SK-N-MC (cell line): ENCODE data around the gene PTPRQ.

Source experiments
- DNase-seq: peaks from one replicate; pipeline ENCODE4 v3.0.0-alpha.2; 2011; ENCODE audit warnings: low read depth, low spot score
- H3K27ac ChIP-seq: fragments of 200-600 bp; sonication (generic); 2 replicates; pipeline ENCODE4 v1.5.1; 2016; ENCODE audit warnings: mixed run types
- H3K36me3 ChIP-seq: fragments of 200-600 bp; sonication (generic); 2 replicates; pipeline ENCODE4 v1.6.1; 2017; ENCODE audit warnings: antibody characterized with exemption, low read length, mixed read lengths; ENCODE audit not compliant: insufficient read depth
- H3K4me3 ChIP-seq: fragments of 200-600 bp; sonication (generic); 2 replicates; pipeline ENCODE4 v1.5.1; 2016
- H3K9ac ChIP-seq: fragments of 200-600 bp; sonication (generic); 2 replicates; pipeline ENCODE4 v1.8.0; 2017; ENCODE audit warnings: mixed run types, mixed read lengths; ENCODE audit not compliant: insufficient read length
- H3K9me3 ChIP-seq: fragments of 200-600 bp; sonication (generic); 2 replicates; pipeline ENCODE4 v1.6.1; 2017; ENCODE audit warnings: low read depth, mild to moderate bottlenecking, antibody characterized with exemption, low read length, moderate library complexity, mixed read lengths
- EZH2 ChIP-seq: fragments of 200-600 bp; sonication (generic); IDR thresholded peaks from one replicate; pipeline ENCODE4 v1.6.1; 2017; ENCODE audit warnings: antibody characterized with exemption
- FOXP2 ChIP-seq: optimal IDR thresholded peaks from 2 replicates; pipeline ENCODE3; 2011; ENCODE audit warnings: mild to moderate bottlenecking, moderate library complexity; ENCODE audit not compliant: insufficient read depth; ENCODE audit errors: extremely low read length, control extremely low read depth
- POLR2AphosphoS5 ChIP-seq: IDR thresholded peaks from 2 replicates; pipeline ENCODE4 v1.6.1; 2012; ENCODE audit warnings: mild to moderate bottlenecking, low read depth, low read length, borderline replicate concordance

PTPRQ gene

GRCh38 chr12:80443974-80444666 lies at the start of gene PTPRQ:
TSS of gene PTPRQ (plus strand) at chr12:80444235. CDS start at chr12:80444346, 111 bp downstream.
- H3K27ac ChIP-seq: peak within 1 kb of the TSS; percentile 55
- no peak for DNase-seq
- no peaks in the 10 kb centered on the region for H3K36me3 ChIP-seq
- TF ChIP-seq POLR2AphosphoS5 (no peak), EZH2 (no peak), FOXP2 (no peak)
- H3K4me3 ChIP-seq: no peak within 1 kb of the TSS
- H3K9me3 ChIP-seq: no peaks in the 10 kb centered on the region
- H3K9ac ChIP-seq: no peak within 1 kb of the TSS

- Histone ChIP-seq H3K36me3 (no peaks in the 10 kb centered on the region), H3K4me3 (no peak overlapping the region), H3K9ac (no peak overlapping the region), H3K9me3 (no peaks in the 10 kb centered on the region), H3K27ac (no peak overlapping the region)
- no peak for TF ChIP-seq POLR2AphosphoS5
- TF ChIP-seq FOXP2: no peak
- TF ChIP-seq EZH2: no peak
- DNase-seq: no peak
Observed at GRCh38 chr12:80400571-80400991, 43.5 kb upstream of the PTPRQ start.

- H3K4me3 ChIP-seq: no peak overlapping the region
- no peak overlapping the region for H3K27ac ChIP-seq
- no peak for TF ChIP-seq FOXP2
- no peak for TF ChIP-seq POLR2AphosphoS5
- no peak for TF ChIP-seq EZH2
- no peak for DNase-seq
- no peaks in the 10 kb centered on the region for H3K36me3 ChIP-seq
- H3K9me3 ChIP-seq: no peaks in the 10 kb centered on the region
- H3K9ac ChIP-seq: no peak overlapping the region
Observed at GRCh38 chr12:80401191-80401590, 42.8 kb upstream of the PTPRQ start.

- no peak for DNase-seq
- TF ChIP-seq FOXP2: no peak
- TF ChIP-seq EZH2: no peak
- Histone ChIP-seq H3K4me3 (no peak overlapping the region), H3K9me3 (no peaks in the 10 kb centered on the region), H3K27ac (no peak overlapping the region), H3K36me3 (no peaks in the 10 kb centered on the region), H3K9ac (no peak overlapping the region)
Observed at GRCh38 chr12:80404629-80405028, 39.4 kb upstream of the PTPRQ start.

GRCh38 chr12:80406253-80406652 lies 37.8 kb upstream of the PTPRQ start:
- H3K9me3 ChIP-seq: no peaks in the 10 kb centered on the region
- H3K27ac ChIP-seq: no peak overlapping the region
- TF ChIP-seq POLR2AphosphoS5 (no peak), FOXP2 (no peak), EZH2 (no peak)
- no peak overlapping the region for H3K9ac ChIP-seq
- DNase-seq: no peak
- H3K36me3 ChIP-seq: no peaks in the 10 kb centered on the region
- no peak overlapping the region for H3K4me3 ChIP-seq

GRCh38 chr12:80411787-80412186 lies 32.2 kb upstream of the PTPRQ start:
- TF ChIP-seq FOXP2: no peak
- no peak for TF ChIP-seq POLR2AphosphoS5
- TF ChIP-seq EZH2: no peak
- H3K36me3 ChIP-seq: no peaks in the 10 kb centered on the region
- H3K4me3 ChIP-seq: no peak overlapping the region
- H3K27ac ChIP-seq: no peak overlapping the region
- H3K9ac ChIP-seq: no peak overlapping the region
- no peak for DNase-seq
- no peaks in the 10 kb centered on the region for H3K9me3 ChIP-seq

GRCh38 chr12:80412343-80412953 lies 31.6 kb upstream of the PTPRQ start:
- no peak overlapping the region for H3K27ac ChIP-seq
- H3K4me3 ChIP-seq: no peak overlapping the region
- TF ChIP-seq POLR2AphosphoS5 (no peak), FOXP2 (no peak), EZH2 (no peak)
- no peaks in the 10 kb centered on the region for H3K36me3 ChIP-seq
- DNase-seq: peak; percentile 71
- H3K9me3 ChIP-seq: no peaks in the 10 kb centered on the region
- no peak overlapping the region for H3K9ac ChIP-seq

DNA sequence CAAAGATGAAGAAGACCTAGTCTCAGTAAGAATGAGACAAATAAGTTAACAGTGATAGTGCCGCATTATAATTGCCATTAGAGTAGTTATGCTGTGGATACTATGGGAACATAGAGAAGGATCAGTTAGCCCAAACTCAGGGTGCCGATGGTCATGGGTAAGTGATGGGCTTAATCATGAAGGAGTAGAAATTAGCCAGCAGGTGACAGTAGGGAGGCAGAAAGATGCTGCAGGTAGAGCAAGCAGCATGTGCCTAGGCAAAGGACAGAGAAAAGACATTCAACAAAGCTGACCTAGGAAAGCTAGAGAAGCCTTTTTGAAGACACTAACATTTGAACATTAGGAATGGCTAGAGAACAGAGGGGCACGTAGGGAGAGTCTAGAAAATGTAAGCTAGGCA lies 30.6 kb upstream of the PTPRQ start:
- H3K9ac ChIP-seq: no peak overlapping the region
- no peak for DNase-seq

GRCh38 chr12:80415466-80415865 lies 28.6 kb upstream of the PTPRQ start:
- no peak overlapping the region for H3K27ac ChIP-seq
- H3K36me3 ChIP-seq: no peaks in the 10 kb centered on the region
- no peak overlapping the region for H3K9ac ChIP-seq

More for the DNA sequence above, 30.6 kb upstream of the PTPRQ start:
- TF ChIP-seq EZH2 (no peak), POLR2AphosphoS5 (no peak), FOXP2 (no peak)
- Histone ChIP-seq H3K4me3 (no peak overlapping the region), H3K9me3 (no peaks in the 10 kb centered on the region), H3K36me3 (no peaks in the 10 kb centered on the region), H3K27ac (no peak overlapping the region)

More at GRCh38 chr12:80415466-80415865, 28.6 kb upstream of the PTPRQ start:
- no peak for DNase-seq
- TF ChIP-seq EZH2: no peak
- no peak for TF ChIP-seq FOXP2
- no peak for TF ChIP-seq POLR2AphosphoS5
- H3K4me3 ChIP-seq: no peak overlapping the region
- no peaks in the 10 kb centered on the region for H3K9me3 ChIP-seq
